HG02642 (cell line): Measurements from ENCODE around the gene YWHAE.
"Not testable (repeated sequence)": the region's sequence is repeated elsewhere in the genome, so short reads cannot be mapped to it uniquely, and the experiment has no call there.

Experiments used
- ATAC-seq: cut with Tn5 transposase; IDR thresholded peaks from one replicate; pipeline ENCODE4 v1.9.1; 2021; ENCODE audit warnings: mild to moderate bottlenecking; ENCODE audit not compliant: unreplicated experiment, poor library complexity

The YWHAE gene

DNA sequence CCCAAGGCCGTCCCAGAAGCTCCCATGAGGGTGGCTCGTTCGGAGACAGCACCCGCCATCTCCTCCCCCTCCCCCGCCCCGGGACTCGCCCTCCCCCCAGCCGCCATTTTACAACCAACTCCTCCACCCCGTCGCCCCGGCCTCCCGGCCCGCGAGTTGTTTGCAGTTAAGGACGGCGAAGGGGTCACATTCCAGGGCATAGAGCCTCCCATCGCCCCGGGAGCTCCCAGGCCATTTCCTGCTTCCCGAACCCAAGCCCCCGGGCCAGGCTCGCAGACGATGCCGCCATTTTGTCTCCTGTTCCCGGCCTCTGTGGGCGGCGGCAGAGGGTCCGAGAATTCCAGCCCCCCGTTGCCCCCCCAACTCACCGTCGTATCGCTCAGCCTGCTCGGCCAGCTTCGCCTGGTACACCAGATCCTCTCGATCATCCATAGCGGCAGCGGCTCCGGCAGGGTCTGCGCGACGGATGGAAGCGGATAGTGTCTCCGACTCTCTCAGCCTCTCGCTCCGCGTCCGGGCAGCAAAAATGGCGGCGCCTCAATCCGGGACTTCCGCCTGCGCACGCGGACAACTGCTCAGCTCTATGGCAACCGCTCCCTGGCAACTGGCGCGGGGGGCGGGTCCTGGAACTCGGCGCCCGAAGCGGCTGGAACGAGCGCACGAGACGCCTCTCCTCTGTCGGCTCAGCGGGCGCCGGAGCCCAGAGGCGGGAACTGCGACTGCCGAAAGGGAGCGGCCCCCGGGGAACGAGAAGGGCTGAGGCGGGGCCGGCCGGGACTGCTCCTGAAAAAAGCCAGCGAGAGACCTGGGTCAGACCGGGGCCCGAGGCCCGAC is at the start of gene YWHAE:
Gene YWHAE (minus strand): TSS at position 544 of the 834 bp plus-strand sequence. CDS start 112 bp downstream, at position 432.
- ATAC-seq = peak; percentile 88

- no peak for ATAC-seq
These were observed 49.5 kb upstream of the YWHAE start for GRCh38 chr17:1449412-1449967.

DNA sequence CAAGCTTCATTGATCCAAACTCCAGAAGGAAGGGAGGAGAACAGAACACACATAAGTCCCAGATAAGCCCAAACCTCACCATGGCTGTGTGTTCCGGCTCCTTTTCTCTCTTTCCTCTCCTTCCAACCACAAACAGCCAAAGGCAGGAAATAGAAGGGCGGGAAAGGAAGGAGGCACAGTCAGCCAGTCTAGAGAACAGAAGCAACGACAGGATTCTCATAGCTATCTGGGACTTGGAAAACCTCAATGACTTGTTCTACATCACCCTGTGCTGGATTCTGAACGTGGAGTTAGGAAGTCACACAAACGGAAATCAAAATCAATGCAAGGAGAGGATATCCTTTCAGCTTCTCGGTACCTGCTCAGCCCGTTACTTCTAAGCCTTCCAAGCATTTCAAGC is 47.0 kb upstream of the YWHAE start:
- no peak for ATAC-seq

GRCh38 chr17:1446201-1446600 is 46.2 kb upstream of the YWHAE start:
- ATAC-seq = no peak

- not testable (repeated sequence) for ATAC-seq
These were observed 45.7 kb upstream of the YWHAE start for GRCh38 chr17:1445695-1446094.

DNA sequence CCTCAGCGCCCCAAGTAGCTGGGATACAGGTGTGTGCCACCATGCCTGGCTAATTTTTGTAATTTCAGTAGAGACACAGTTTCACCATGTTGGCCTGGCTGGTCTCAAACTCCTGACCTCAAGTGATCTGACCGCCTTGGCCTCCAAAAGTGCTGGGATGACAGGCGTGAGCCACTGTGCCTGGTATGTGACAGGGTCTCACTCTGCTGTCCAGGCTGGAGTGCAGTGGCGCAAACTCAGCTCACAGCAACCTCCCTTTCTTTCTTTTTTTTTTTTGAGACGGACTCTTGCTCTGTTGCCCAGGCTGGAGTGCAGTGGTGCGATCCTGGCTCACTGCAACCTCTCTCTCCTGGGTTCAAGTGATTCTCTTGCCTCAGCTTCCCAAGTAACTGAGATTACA is 42.7 kb upstream of the YWHAE start:
- not testable (repeated sequence) for ATAC-seq

GRCh38 chr17:1442187-1442586 is 42.2 kb upstream of the YWHAE start:
- no peak for ATAC-seq

GRCh38 chr17:1440921-1441320 is 40.9 kb upstream of the YWHAE start:
- ATAC-seq = no peak

DNA sequence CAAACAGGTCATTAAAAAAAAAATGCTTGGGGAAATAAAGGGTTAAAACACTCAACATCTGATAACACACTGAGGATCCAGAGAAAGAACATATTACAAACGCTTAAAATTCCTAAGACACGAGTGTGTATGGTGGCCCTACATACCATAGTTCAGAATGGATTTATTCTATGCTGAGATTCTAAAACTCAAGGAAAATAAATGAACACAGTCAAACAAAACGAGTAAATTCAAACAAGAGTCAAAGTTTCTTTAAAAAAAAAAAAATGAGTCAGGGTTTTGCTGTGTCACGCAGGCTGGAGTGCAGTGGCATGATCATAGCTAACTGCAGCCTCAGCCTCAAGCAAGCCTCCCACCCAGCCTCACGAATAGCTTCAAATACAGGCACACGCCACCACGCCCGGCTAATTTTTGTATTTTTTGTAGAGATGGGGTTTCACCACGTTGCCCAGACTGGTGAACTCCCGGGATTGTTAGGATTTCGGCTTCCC is 38.6 kb upstream of the YWHAE start:
- ATAC-seq = no peak

DNA sequence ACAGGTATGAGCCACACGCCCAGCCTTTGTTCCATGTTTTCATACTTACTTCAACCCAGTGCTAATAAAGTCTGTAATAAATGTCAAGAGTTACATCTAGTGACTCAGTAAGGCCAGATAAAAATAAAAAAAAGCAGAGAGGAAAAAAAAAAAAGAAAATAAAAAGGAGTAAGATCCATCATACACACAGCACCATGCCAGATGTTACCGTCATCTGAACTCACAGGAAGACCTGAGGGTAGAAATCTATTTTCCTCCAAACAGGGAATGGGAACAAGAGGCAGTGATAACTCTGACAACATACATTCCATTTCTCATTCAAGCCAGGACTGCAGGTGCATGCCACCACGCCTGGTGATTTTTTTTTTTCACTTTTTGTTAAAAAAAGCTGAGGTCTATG is 35.3 kb upstream of the YWHAE start:
- ATAC-seq = no peak

DNA sequence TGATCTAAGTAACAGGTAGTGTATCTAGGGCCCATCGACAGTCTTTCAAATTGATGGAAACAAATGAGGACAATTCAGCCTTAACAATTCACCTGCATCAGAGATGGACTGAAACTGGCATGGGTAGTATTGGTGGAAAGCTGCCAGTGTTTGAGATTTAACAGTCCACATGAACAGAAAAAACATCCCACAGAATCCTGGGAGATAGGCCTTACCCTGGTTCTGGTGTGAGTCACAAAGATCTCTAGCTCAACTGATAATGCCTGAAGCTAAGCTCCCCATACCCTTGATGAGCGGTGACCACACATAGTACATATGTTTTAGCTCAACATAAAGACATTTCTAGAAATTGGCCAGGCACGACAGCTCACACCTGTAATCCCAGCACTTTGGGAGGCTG is 34.1 kb upstream of the YWHAE start:
- no peak for ATAC-seq

GRCh38 chr17:1431631-1432104 is 31.6 kb upstream of the YWHAE start:
- ATAC-seq = no peak

GRCh38 chr17:1423456-1424135 is 23.6 kb upstream of the YWHAE start:
- no peak for ATAC-seq

GRCh38 chr17:1422885-1423284 is 22.9 kb upstream of the YWHAE start:
- ATAC-seq = no peak

DNA sequence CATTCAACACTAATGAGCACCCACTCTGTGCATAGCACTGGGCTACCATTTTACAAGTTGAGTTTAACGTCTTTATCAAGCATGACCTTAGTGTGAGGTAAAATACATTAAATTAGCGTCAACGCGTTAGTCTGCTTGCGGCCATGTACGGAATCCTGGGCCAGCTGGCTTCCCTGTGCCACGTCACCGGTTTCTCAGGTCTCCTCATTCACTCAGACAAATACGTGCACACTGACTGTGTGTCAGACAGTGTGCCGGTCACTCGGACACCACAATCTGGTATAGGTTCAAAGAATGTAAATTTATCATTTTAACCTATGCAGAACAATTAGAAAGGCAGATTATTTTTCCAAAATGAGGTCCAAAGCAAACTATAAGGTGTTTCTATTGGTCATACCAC is 21.4 kb upstream of the YWHAE start:
- no peak for ATAC-seq

DNA sequence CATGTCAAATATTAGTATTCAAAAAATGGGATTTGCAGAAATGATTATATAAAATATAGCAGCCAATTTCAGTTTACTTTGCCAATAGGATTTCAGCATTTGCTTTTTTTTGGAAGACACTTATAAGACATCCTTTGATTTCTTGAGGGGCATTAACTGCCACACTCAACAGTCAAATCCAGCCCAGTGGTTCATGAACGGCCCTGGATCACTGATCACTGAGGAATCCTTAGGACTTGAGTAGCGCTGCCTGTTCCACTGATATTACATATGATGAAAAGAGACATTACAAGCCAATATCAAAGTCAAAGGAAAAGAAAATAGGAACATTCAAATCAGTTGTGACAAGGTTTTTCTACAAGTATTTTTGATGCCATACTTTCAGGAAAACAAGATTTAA is 21.0 kb upstream of the YWHAE start:
- ATAC-seq = no peak

DNA sequence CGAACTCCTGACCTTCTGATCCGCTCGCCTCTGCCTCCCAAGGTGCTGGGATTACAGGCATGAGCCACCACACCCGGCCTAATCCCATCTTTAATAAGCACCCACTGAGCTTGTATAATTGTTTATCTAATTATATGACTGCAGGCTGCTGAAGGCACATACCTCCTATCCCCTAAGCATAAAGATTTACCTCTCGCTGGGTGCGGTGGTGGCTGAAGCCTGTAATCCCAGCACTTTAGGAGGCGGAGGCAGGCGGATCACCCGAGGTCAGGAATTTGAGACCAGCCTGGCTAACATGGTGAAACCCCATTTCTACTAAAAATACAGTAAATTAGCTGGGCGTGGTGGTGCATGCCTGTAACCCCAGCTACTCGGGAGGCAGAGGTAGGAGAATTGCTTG is 20.1 kb upstream of the YWHAE start:
- ATAC-seq = no peak

DNA sequence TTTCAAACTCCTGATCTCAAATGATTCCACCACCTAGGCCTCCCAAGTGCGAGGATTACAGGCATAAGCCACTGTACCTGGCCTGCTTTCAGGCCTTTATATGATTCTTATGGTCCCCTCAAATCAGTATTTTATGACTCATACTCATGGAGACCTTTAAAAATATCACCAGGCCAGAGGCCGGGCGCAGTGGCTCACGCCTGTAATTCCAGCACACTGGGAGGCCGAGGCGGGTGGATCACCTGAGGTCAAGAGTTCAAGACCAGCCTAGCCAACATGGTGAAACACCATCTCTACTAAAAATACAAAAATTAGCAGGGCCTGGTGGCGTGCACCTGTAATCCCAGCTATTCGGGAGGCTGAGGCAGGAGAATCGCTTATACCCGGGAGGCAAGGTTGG is 18.5 kb upstream of the YWHAE start:
- ATAC-seq = not testable (repeated sequence)

GRCh38 chr17:1416414-1416813 is 16.4 kb upstream of the YWHAE start:
- ATAC-seq = no peak

DNA sequence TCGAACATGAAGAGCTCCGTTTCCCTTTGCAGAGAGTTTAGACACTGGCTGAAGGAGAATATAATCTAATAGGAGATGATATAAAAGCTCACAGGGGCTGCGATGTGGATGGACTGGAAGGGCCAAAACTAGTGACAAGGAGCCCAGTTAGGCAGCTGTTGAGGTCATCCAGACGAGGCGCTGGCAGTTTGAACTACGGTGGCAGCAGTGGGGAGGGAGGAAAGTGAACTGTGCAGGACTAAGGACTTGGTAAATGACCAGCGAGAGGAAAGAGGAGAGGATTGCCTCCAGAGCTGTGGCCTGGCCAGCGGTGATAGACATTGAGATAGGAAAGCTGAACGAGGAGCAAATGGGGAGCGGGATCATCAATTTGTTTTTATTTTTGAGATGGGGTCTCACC is 14.6 kb upstream of the YWHAE start:
- ATAC-seq = no peak

GRCh38 chr17:1414001-1414574 is 14.1 kb upstream of the YWHAE start:
- ATAC-seq = no peak
